Type B pancreatic cell (in vitro differentiated cells): ENCODE results near the gene C1QTNF7. TPM values are rescaled to one million over a fixed set of nuclear protein-coding genes. Genes with fewer than 3 reads are reported as not detected.

Source experiments
- DNase-seq: peaks from one replicate; pipeline ENCODE4 v3.0.0; 2021; ENCODE audit warnings: mixed read lengths; ENCODE audit not compliant: unreplicated experiment; ENCODE audit errors: extremely low spot score
- H3K27ac Mint-ChIP-seq: 2 replicates; pipeline ENCODE4 v1.8.0; 2021; ENCODE audit warnings: mild to moderate bottlenecking, mixed read lengths
- H3K27me3 Mint-ChIP-seq: 2 replicates; pipeline ENCODE4 v1.8.0; 2021; ENCODE audit warnings: mixed read lengths
- H3K36me3 Mint-ChIP-seq: 2 replicates; pipeline ENCODE4 v1.8.0; 2021; ENCODE audit warnings: mixed read lengths
- H3K4me1 Mint-ChIP-seq: one replicate; pipeline ENCODE4 v1.8.0; 2021; ENCODE audit warnings: mixed read lengths; ENCODE audit not compliant: unreplicated experiment
- H3K4me3 Mint-ChIP-seq: 2 replicates; pipeline ENCODE4 v1.8.0; 2021; ENCODE audit warnings: mild to moderate bottlenecking, mixed read lengths
- H3K9me3 Mint-ChIP-seq: 2 replicates; pipeline ENCODE4 v1.8.0; 2021; ENCODE audit warnings: mixed read lengths
- CTCF ChIP-seq: fragments of 200-600 bp; sonication (generic); conservative IDR thresholded peaks from 2 replicates; pipeline ENCODE4 v1.5.0; 2021; ENCODE audit warnings: antibody characterized with exemption, mild to moderate bottlenecking
- long read RNA-seq: library from polyadenylated mRNA; unstranded; transcript quantifications from one replicate; pipeline ENCODE4 v2.0.0, GENCODE V29; 2020
- total RNA-seq: library from RNA; stranded (reverse); gene quantifications from 2 replicates; pipeline ENCODE4 v1.2.1, GENCODE V29; 2021; ENCODE audit warnings: low replicate concordance

The C1QTNF7 gene
- total RNA-seq, result 0.43 and 1.8 TPM in 2 replicates
- long read RNA-seq, result 0 reads

- H3K27me3 Mint-ChIP-seq, result no peaks in the 10 kb centered on the region
- DNase-seq, result no peak
- H3K4me1 Mint-ChIP-seq, result no peaks in the 10 kb centered on the region
- no peaks in the 10 kb centered on the region for H3K36me3 Mint-ChIP-seq
- peaks cover 4% of the 10 kb centered on the region for H3K9me3 Mint-ChIP-seq
- no peak within 1 kb of the TSS for H3K4me3 Mint-ChIP-seq
- TF ChIP-seq CTCF, result no peak
- no peak within 1 kb of the TSS for H3K27ac Mint-ChIP-seq
These were observed at the start of gene C1QTNF7 for GRCh38 chr4:15427701-15428100. Gene C1QTNF7 (plus strand): TSS chr4:15428033. CDS start chr4:15435744, 7,711 bp downstream.

GRCh38 chr4:15378062-15378461, 49.8 kb upstream of the C1QTNF7 start:
- Mint-ChIP-seq H3K4me3 (no peak overlapping the region), H3K36me3 (no peaks in the 10 kb centered on the region), H3K4me1 (peaks cover 9% of the 10 kb centered on the region), H3K9me3 (no peaks in the 10 kb centered on the region), H3K27ac (no peak overlapping the region), H3K27me3 (peaks cover 3% of the 10 kb centered on the region)
- DNase-seq, result no peak
- no peak for TF ChIP-seq CTCF

- H3K36me3 Mint-ChIP-seq, result no peaks in the 10 kb centered on the region
- H3K4me1 Mint-ChIP-seq, result peaks cover 9% of the 10 kb centered on the region
- no peak overlapping the region for H3K27ac Mint-ChIP-seq
- H3K9me3 Mint-ChIP-seq, result no peaks in the 10 kb centered on the region
- TF ChIP-seq CTCF, result no peak
- H3K4me3 Mint-ChIP-seq, result no peak overlapping the region
- no peak for DNase-seq
- peaks cover 3% of the 10 kb centered on the region for H3K27me3 Mint-ChIP-seq
These were observed 49.3 kb upstream of the C1QTNF7 start for GRCh38 chr4:15378493-15378892.

- H3K27ac Mint-ChIP-seq, result no peak overlapping the region
- peaks cover 4% of the 10 kb centered on the region for H3K27me3 Mint-ChIP-seq
- DNase-seq, result no peak
- no peaks in the 10 kb centered on the region for H3K4me1 Mint-ChIP-seq
- H3K36me3 Mint-ChIP-seq, result no peaks in the 10 kb centered on the region
- no peaks in the 10 kb centered on the region for H3K9me3 Mint-ChIP-seq
- no peak overlapping the region for H3K4me3 Mint-ChIP-seq
- TF ChIP-seq CTCF, result no peak
These were observed 46.0 kb upstream of the C1QTNF7 start for GRCh38 chr4:15381806-15382338.

GRCh38 chr4:15382669-15383273, 45.1 kb upstream of the C1QTNF7 start:
- Mint-ChIP-seq H3K9me3 (no peaks in the 10 kb centered on the region), H3K4me3 (no peak overlapping the region), H3K36me3 (no peaks in the 10 kb centered on the region), H3K27ac (no peak overlapping the region), H3K4me1 (no peaks in the 10 kb centered on the region), H3K27me3 (peaks cover 4% of the 10 kb centered on the region)
- TF ChIP-seq CTCF, result no peak
- DNase-seq, result no peak
